Coronary artery (tissue), 2 donors: Measurements from ENCODE around the gene BRDT.
"Not testable (repeated sequence)": the region's sequence is repeated elsewhere in the genome, so short reads cannot be mapped to it uniquely, and the experiment has no call there.

Source experiments
- DNase-seq: peaks from one replicate; pipeline ENCODE4 v3.0.0-alpha.2; 2017; ENCODE audit warnings: low spot score
- H3K27ac ChIP-seq, 2 donors: fragments of 200-600 bp; sonication (generic); one replicate each; pipeline ENCODE4 v1.5.1; 2016 to 2019
- H3K4me3 ChIP-seq: fragments of 200-600 bp; sonication (generic); 2 replicates; pipeline ENCODE4 v1.5.1; 2016; ENCODE audit warnings: mild to moderate bottlenecking, moderate library complexity
- TF ChIP-seq, protein P1 (sequence below): fragments of 200-600 bp; sonication (generic); IDR thresholded peaks from one replicate; pipeline ENCODE4 v1.5.1; 2019; ENCODE audit warnings: antibody characterized with exemption

BRDT gene

GRCh38 chr1:92017656-92018055 lies 68.5 kb downstream of the BRDT start:
- H3K27ac ChIP-seq: no peak overlapping the region
- TF ChIP-seq, protein P1, sequence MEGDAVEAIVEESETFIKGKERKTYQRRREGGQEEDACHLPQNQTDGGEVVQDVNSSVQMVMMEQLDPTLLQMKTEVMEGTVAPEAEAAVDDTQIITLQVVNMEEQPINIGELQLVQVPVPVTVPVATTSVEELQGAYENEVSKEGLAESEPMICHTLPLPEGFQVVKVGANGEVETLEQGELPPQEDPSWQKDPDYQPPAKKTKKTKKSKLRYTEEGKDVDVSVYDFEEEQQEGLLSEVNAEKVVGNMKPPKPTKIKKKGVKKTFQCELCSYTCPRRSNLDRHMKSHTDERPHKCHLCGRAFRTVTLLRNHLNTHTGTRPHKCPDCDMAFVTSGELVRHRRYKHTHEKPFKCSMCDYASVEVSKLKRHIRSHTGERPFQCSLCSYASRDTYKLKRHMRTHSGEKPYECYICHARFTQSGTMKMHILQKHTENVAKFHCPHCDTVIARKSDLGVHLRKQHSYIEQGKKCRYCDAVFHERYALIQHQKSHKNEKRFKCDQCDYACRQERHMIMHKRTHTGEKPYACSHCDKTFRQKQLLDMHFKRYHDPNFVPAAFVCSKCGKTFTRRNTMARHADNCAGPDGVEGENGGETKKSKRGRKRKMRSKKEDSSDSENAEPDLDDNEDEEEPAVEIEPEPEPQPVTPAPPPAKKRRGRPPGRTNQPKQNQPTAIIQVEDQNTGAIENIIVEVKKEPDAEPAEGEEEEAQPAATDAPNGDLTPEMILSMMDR: no peak
- H3K4me3 ChIP-seq: no peak overlapping the region
- no peak for DNase-seq

GRCh38 chr1:92026042-92026441 lies 76.8 kb downstream of the BRDT start:
- not testable (repeated sequence) for DNase-seq, H3K4me3 ChIP-seq, H3K27ac ChIP-seq

GRCh38 chr1:92026806-92027205 lies 77.6 kb downstream of the BRDT start:
- Histone ChIP-seq H3K4me3 (no peak overlapping the region), H3K27ac (no peak overlapping the region)
- DNase-seq: no peak
- TF ChIP-seq, protein P1: no peak

- DNase-seq: no peak
- TF ChIP-seq, protein P1: no peak
- Histone ChIP-seq H3K4me3 (peak overlapping the region; percentile 70), H3K27ac (no peak overlapping the region)
These were observed 80.2 kb downstream of the BRDT start for GRCh38 chr1:92029241-92029922.

GRCh38 chr1:92030656-92031107 lies 81.5 kb downstream of the BRDT start:
- H3K4me3 ChIP-seq: peak overlapping the region; percentile 70
- no peak overlapping the region for H3K27ac ChIP-seq
- TF ChIP-seq, protein P1: no peak
- DNase-seq: no peak

GRCh38 chr1:92031281-92032110 lies 82.3 kb downstream of the BRDT start:
- H3K27ac ChIP-seq: no peak overlapping the region
- no peak overlapping the region for H3K4me3 ChIP-seq

DNA sequence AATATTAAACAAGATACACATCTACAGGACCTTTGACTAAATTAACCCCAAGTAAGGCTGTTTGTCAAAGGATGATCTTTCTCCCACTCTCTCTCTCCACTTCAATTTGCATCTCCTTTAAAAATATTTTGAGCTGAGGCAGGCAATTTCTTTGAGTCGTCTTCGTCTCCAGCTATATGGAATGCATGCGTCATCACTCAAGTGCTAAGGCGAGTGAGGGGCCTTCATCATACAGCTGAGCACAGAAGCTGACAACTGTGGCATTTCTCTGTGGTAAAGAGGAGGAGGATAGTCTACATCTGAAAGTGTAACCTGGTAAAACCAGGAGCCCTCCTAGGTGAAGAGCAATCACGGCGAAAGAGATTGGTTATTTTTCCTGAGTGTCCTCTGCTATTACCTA lies 88.2 kb downstream of the BRDT start:
- TF ChIP-seq, protein P1: no peak
- no peak overlapping the region for H3K27ac ChIP-seq
- DNase-seq: no peak
- no peak overlapping the region for H3K4me3 ChIP-seq

More at GRCh38 chr1:92031281-92032110, 82.3 kb downstream of the BRDT start:
- TF ChIP-seq, protein P1: no peak
- no peak for DNase-seq
